B cell (primary cell): ENCODE results near the gene SPOCD1.

ENCODE experiments used
- CTCF ChIP-seq: fragments of 200-600 bp; IDR thresholded peaks from one replicate; pipeline ENCODE4 v1.8.0; 2022; ENCODE audit warnings: antibody characterized with exemption, mild to moderate bottlenecking
- EZH2 ChIP-seq: IDR thresholded peaks from 2 replicates; pipeline ENCODE4 v1.6.1; 2012; ENCODE audit warnings: borderline replicate concordance, low read depth, mild to moderate bottlenecking, moderate library complexity, low read length; ENCODE audit not compliant: insufficient read depth, poor library complexity, severe bottlenecking

GRCh38 chr1:31818206-31818605, 2.4 kb upstream of the SPOCD1 start:
- TF ChIP-seq CTCF (no peak), EZH2 (no peak)
